Mesodermal cell (in vitro differentiated cells): ENCODE measurements around the gene EFCAB9.

Experiments used
- H3K27ac ChIP-seq: 2 replicates; pipeline ENCODE4 v1.7.0; 2013; ENCODE audit warnings: mild to moderate bottlenecking, low read depth, low read length, moderate library complexity; ENCODE audit not compliant: severe bottlenecking
- H3K36me3 ChIP-seq: 2 replicates; pipeline ENCODE4 v1.7.1; 2013; ENCODE audit warnings: mild to moderate bottlenecking, low read length, moderate library complexity; ENCODE audit not compliant: control insufficient read depth, insufficient read depth
- H3K4me1 ChIP-seq: one replicate; pipeline ENCODE4 v1.7.1; 2013; ENCODE audit warnings: mild to moderate bottlenecking, low read length; ENCODE audit not compliant: insufficient read depth, control insufficient read depth, poor library complexity, severe bottlenecking
- H3K4me3 ChIP-seq: 2 replicates; pipeline ENCODE4 v1.7.0; 2013; ENCODE audit warnings: low read length, control low read depth, mild to moderate bottlenecking; ENCODE audit not compliant: insufficient read depth, poor library complexity, severe bottlenecking; ENCODE audit errors: extremely low read depth
- H3K9me3 ChIP-seq: 2 replicates; pipeline ENCODE4 v1.7.1; 2013; ENCODE audit warnings: mild to moderate bottlenecking, low read length, moderate library complexity; ENCODE audit not compliant: control insufficient read depth
- WGBS, 2 experiments: methylation state at CpG; one replicate each; pipeline ENCODE4 v1.1.5; 2013; ENCODE audit warnings: missing lambda C conversion rate in 2 of 2; ENCODE audit not compliant: insufficient coverage in 2 of 2; 5-methylcytosine and 5-hydroxymethylcytosine counted together

Gene EFCAB9

DNA sequence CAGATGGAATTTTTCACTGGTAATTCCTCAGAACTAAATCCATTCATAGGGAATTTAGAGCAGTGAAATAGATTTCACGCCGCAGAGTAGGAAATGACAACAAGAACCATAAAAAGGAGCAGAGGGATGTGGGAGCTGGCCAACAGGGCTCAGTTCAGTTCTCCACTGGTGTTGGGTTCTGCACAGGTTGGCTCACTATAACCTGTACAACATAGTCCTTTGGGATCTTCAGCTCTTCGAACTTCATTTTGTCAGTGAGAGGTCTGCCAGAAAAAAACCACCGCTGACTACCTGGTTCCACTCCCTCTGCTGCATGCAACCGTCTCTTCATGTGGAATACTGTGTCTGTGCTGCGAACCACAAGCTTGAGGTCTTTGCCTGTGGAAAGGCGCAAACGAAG lies 17.7 kb downstream of the EFCAB9 start:
- 98 to 99% methylated on average over 6 of the region's 8 CpGs for WGBS, 2 experiments
- H3K4me1 ChIP-seq: no peaks in the 10 kb centered on the region
- H3K27ac ChIP-seq: no peak overlapping the region
- no peak overlapping the region for H3K4me3 ChIP-seq
- no peaks in the 10 kb centered on the region for H3K9me3 ChIP-seq
- peaks cover 70% of the 10 kb centered on the region for H3K36me3 ChIP-seq

DNA sequence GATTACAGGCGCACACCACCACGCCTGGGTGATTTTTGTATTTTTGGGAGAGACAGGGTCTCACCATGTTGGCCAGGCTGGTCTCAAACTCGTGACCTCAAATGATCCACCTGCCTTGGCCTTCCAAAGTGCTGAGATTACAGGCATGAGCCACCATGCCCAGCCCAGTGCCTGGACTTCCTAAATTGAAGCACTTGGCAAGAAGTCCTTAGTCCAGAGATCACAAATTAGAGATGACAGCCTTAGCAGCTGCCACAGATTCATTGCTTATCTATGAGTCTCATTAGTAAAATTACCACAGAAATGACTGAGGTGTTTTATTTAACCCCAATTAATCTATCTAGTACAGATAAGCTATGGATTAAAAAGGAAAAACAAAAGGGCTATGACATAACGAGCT lies 19.2 kb downstream of the EFCAB9 start:
- no peaks in the 10 kb centered on the region for H3K9me3 ChIP-seq
- WGBS, 2 experiments: 90% methylated on average over 3 of the region's 4 CpGs
- no peak overlapping the region for H3K27ac ChIP-seq
- no peak overlapping the region for H3K4me3 ChIP-seq
- H3K36me3 ChIP-seq: peaks cover 77% of the 10 kb centered on the region
- H3K4me1 ChIP-seq: no peaks in the 10 kb centered on the region

DNA sequence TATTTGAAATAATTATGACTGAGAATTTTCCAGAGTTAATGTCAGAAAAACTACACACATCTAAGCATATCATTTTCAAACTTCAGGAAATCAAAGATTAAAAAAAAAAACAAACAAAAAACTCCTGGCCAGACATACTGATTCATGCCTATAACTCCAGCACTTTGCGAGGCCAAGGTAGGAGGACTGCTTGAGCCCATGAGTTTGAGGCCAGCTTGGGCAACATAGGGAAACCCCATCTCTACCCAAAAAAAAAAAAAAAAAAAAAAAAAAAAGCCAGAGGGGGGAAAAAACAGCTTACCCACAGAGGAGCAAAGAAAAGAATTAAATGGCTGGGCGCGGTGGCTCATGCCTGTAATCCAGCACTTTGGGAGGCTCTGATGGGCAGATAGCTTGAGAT lies 22.4 kb downstream of the EFCAB9 start:
- H3K36me3 ChIP-seq: peaks cover 82% of the 10 kb centered on the region
- H3K27ac ChIP-seq: no peak overlapping the region
- no peak overlapping the region for H3K4me3 ChIP-seq
- WGBS, 2 experiments: 100% methylated on average over 2 to 3 of the region's 3 CpGs
- H3K4me1 ChIP-seq: no peaks in the 10 kb centered on the region
- no peaks in the 10 kb centered on the region for H3K9me3 ChIP-seq

DNA sequence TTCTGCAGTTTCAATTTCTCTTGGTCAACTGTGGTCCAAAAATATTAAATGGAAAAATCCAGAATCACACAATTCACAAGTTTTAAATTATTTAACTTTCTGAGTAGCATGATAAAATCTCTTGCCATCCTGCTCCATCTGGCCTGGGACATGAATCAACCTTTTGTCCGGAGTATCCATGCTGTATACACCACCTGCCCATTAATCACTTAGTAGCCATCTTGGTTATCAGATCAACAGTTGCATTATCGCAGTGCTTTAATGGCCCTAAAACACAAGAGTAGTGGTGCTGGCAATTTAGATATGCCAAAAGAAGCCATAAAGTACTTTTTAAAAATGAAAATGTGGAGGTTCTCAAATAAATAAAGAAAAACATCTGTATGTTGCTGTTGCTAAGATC lies 25.3 kb downstream of the EFCAB9 start:
- Histone ChIP-seq H3K36me3 (peaks cover 85% of the 10 kb centered on the region), H3K27ac (no peak overlapping the region), H3K4me3 (no peak overlapping the region), H3K4me1 (no peaks in the 10 kb centered on the region), H3K9me3 (no peaks in the 10 kb centered on the region)
- WGBS, 2 experiments: 100% methylated on average over 1 of the region's 2 CpGs; no CpG with 5 or more reads in 1 of the 2 experiments

DNA sequence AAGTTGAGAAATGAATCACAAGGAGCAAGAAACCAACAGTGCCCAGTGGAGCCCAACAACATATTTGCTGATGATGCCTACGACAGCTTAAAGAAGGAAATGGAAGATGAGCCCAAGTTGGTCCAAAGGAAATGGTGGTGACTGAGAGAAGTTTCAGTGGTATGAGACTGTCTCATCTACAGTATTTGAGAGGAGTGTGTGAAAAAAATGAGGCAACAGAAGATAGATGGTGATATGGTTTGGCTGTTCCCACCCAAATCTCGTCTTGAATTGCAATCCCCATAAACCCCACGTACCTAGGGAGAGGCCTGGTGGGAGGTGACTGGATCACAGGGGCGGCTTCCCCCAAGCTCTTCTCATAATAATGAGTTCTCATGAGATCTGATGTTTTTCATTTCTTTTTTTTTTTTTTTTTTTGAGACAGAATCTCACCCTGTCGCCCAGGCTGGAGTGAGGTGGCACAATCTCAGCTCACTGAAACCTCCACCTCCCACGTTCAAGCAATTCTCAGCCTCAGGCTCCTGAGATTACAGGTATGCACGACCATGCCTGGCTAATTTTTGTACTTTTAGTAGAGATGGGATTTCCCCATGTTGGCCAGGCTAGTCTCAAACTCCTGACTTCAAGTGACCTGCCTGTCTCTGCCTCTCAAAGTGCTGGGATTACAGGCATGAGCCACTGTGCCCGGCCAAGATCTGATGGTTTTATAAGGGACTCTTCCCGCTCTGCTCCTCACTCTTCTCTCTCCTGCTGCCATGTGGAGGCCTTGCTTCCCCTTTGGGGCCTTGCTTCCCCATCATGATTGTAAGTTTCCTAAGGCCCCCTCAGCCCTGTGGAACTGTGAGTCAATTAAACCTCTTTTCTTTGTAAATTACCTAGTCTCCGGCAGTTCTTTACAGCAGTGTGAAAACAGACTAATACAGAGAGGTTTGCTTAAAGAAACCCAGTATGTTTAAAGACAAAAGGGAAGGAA lies 30.2 kb downstream of the EFCAB9 start:
- 88 to 100% methylated on average over 4 to 5 of the region's 10 CpGs for WGBS, 2 experiments
- H3K36me3 ChIP-seq: peaks cover 90% of the 10 kb centered on the region

DNA sequence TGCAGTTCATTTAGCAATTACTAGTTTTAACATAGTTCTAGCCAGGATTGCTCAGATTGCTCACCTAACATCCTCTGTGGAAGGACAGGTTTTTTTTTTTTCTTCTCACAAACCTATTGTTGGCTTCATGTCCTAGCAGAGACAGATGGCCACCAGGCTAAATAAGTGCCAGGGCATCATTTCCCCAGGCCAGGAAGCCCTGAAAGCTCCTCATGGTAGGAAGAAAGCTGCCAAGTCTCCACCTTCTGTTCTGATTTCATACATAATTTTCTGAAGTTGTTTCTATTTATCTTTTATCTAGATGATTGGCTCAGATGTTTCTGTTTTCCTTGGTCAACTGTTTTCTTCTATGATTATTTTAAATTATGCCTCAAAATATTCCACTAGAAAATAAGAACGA lies 31.0 kb downstream of the EFCAB9 start:
- Histone ChIP-seq H3K36me3 (peaks cover 88% of the 10 kb centered on the region), H3K4me1 (no peaks in the 10 kb centered on the region), H3K27ac (no peak overlapping the region), H3K4me3 (no peak overlapping the region), H3K9me3 (no peaks in the 10 kb centered on the region)
- WGBS, 2 experiments: no CpG with 5 or more reads among the region's 1 CpG

More for the DNA sequence above, 30.2 kb downstream of the EFCAB9 start:
- Histone ChIP-seq H3K4me1 (no peaks in the 10 kb centered on the region), H3K27ac (peak overlapping the region; percentile 49), H3K9me3 (no peaks in the 10 kb centered on the region), H3K4me3 (no peak overlapping the region)

DNA sequence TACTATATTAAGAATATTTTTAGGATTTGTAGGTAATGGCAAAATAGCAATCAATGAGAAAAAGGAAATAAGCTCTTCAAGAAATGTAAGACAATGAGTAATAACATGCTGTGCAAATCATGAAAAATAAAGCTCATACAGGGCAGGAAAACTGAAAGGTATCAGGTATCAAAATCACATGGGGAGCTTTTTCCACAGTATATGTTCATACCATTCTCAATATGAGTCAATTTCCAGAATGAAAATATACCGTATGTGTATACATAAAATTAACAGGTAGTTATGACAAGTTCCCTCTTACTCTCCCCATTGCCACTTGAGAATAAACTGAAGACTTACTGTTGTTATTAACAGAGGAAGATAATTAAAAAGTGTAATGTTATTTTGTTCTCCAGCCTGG lies 35.9 kb downstream of the EFCAB9 start:
- no peak overlapping the region for H3K4me3 ChIP-seq
- peaks cover 81% of the 10 kb centered on the region for H3K36me3 ChIP-seq
- H3K4me1 ChIP-seq: no peaks in the 10 kb centered on the region
- H3K27ac ChIP-seq: no peak overlapping the region
- no CpG with 5 or more reads among the region's 1 CpG for WGBS, 2 experiments
- H3K9me3 ChIP-seq: no peaks in the 10 kb centered on the region

DNA sequence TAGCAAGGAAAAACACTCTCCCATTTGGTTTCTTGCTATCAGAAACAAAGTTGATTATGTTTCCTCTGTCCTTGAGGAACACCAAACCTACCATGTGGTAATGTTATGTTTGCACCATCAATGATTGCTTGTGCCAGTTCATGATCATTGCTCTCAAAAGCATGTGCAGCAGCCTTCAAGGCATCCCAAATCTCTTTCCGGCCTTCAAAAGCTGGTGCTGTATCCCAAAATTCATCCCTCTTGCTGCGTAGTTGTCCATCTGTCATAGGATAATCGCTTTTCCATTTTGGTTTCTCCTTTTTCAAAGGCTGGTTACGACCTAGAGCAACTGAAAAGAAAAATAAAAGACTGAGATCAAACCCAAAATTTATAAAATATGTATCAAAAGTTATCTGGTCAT lies 40.1 kb downstream of the EFCAB9 start:
- Histone ChIP-seq H3K4me3 (no peak overlapping the region), H3K4me1 (peaks cover 12% of the 10 kb centered on the region), H3K9me3 (no peaks in the 10 kb centered on the region), H3K27ac (no peak overlapping the region), H3K36me3 (peaks cover 44% of the 10 kb centered on the region)
- 100% methylated on average over 2 to 3 of the region's 4 CpGs for WGBS, 2 experiments

DNA sequence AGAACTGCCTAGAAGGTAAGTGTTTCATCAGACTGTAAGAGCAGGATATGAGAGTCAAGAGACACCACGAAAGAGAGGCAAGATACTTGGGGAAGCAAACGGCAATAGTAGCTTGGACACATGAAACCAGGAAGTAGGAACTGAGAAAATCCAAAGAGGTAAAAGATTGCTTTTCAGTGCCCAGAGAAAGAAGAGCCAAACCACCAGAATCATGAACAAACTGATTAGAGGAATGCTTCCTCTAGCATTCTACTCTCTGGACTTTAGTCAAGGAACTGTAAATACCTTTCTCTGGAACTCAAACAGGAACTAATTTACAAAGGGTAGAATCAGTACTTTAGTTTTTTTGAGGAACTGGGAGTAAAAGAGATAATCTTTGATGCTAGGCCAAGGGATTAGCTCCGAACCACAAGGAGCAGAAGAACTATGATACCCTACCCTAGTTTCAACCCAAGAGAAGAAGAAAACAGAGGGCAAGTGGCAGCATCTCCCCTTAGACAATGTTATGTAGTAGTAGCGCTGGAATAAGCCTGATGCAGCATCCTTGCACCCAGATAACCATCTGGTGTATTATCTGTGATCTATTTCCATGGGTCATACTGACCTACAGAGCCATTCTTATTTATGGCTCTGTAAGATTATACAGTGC lies 41.3 kb downstream of the EFCAB9 start:
- WGBS, 2 experiments: 64 to 65% methylated on average over 2 of the region's 4 CpGs
- Histone ChIP-seq H3K36me3 (peaks cover 35% of the 10 kb centered on the region), H3K27ac (no peak overlapping the region), H3K4me1 (peaks cover 12% of the 10 kb centered on the region), H3K9me3 (no peaks in the 10 kb centered on the region), H3K4me3 (no peak overlapping the region)

DNA sequence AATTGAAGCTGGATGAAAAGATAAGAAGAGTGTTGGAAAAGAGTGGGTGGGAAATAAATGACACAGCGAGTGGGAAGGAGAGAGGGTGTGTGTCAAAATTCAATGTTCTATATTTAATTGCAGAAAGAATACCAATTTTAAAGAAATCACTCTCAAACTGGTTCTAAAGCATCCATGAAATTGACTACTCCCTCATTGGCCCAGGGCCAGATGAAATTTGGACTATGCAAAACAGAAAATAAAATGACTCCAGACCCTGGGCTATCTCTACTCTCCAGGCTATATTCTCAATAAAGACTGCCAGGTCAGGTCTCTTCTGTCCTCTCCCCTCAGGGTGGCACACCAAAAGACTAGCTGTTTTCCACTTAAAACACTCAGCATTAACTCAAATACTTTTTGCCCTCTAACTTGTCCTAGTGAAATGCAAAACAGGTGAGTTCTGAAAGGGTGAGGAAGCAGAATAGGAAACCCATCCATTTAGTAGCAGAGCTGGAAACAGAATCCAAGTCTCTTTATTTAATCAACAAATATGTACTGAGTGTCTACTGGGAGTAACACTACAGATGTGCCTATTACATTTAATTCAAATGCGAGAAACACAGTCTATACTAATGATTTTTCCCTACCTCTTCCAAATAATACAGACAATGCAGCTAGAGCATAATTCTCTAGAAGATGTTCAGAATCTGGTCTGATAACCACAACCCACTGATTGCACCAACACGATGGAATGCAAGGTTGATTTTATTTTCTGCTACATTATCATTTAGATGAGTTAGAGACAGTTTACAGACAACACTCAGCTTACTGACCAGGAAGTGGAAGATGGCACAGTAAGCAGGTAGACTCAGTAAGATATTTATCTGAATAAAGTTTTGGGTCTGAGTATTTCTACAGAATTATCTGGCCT lies 42.1 kb downstream of the EFCAB9 start:
- no peaks in the 10 kb centered on the region for H3K9me3 ChIP-seq
- no peak overlapping the region for H3K27ac ChIP-seq
- H3K36me3 ChIP-seq: peaks cover 27% of the 10 kb centered on the region
- WGBS, 2 experiments: 100% methylated on average over 1 of the region's 3 CpGs; no CpG with 5 or more reads in 1 of the 2 experiments
- H3K4me1 ChIP-seq: peaks cover 12% of the 10 kb centered on the region
- no peak overlapping the region for H3K4me3 ChIP-seq
